CD8-positive, alpha-beta memory T cell (primary cell): ENCODE data around the gene USP4. TPM values are rescaled to one million over a fixed set of nuclear protein-coding genes. Genes with fewer than 3 reads are reported as not detected.
A peak's percentile ranks its signal among the peaks of the same experiment; 100 is the strongest.
"Not testable (repeated sequence)": the region's sequence is repeated elsewhere in the genome, so short reads cannot be mapped to it uniquely, and the experiment has no call there.

ENCODE experiments used
- CTCF ChIA-PET: fragments of 350-600 bp; sonication (Branson Sonifier 250); formaldehyde crosslinking; loops from one replicate; lab custom pipeline; 2021; ENCODE audit warnings: antibody characterized with exemption; lab: Charles Lee
- POLR2A ChIA-PET: fragments of 350-600 bp; sonication (Branson Sonifier 250); formaldehyde crosslinking; loops from one replicate; lab custom pipeline; 2021; ENCODE audit warnings: antibody characterized with exemption; lab: Charles Lee
- DNase-seq, 5 donors: peaks; one replicate each; pipeline versions ENCODE4 v3.0.0 to v3.0.0-alpha.2; 2020 to 2022; ENCODE audit warnings: mixed read lengths in 1 of 5
- H3K27ac ChIP-seq: one replicate; pipeline ENCODE4 v1.7.0; 2013; ENCODE audit warnings: low read depth, mild to moderate bottlenecking, low read length, moderate library complexity
- H3K27me3 ChIP-seq: 2 replicates; pipeline ENCODE4 v1.7.0; 2013; ENCODE audit warnings: low read length, mild to moderate bottlenecking; ENCODE audit not compliant: insufficient read depth, poor library complexity, severe bottlenecking
- H3K36me3 ChIP-seq: 2 replicates; pipeline ENCODE4 v1.7.0; 2013; ENCODE audit warnings: mild to moderate bottlenecking, low read length, moderate library complexity; ENCODE audit not compliant: insufficient read depth
- H3K4me1 ChIP-seq: 2 replicates; pipeline ENCODE4 v1.7.0; 2013; ENCODE audit warnings: mild to moderate bottlenecking, low read length, moderate library complexity; ENCODE audit not compliant: insufficient read depth
- H3K4me3 ChIP-seq: 2 replicates; pipeline ENCODE4 v1.7.0; 2013; ENCODE audit warnings: mild to moderate bottlenecking, low read length
- H3K9me3 ChIP-seq: 2 replicates; pipeline ENCODE4 v1.7.0; 2013; ENCODE audit warnings: mild to moderate bottlenecking, low read length
- H3K27ac Mint-ChIP-seq, 8 donors: one replicate each; pipeline ENCODE4 v1.8.0; 2020 to 2021; ENCODE audit warnings: mixed read lengths in 8 of 8, mild to moderate bottlenecking in 6 of 8, inconsistent platforms in 3 of 8, moderate library complexity in 3 of 8
- H3K27me3 Mint-ChIP-seq, 2 donors: one replicate each; pipeline ENCODE4 v1.8.0; 2020 to 2021; ENCODE audit warnings: mixed read lengths in 2 of 2, mild to moderate bottlenecking in 1 of 2, moderate library complexity in 1 of 2
- H3K36me3 Mint-ChIP-seq, 3 donors: one replicate each; pipeline ENCODE4 v1.8.0; 2020 to 2021; ENCODE audit warnings: mixed read lengths in 3 of 3, inconsistent platforms in 1 of 3, mild to moderate bottlenecking in 1 of 3
- H3K4me1 Mint-ChIP-seq, 3 donors: one replicate each; pipeline ENCODE4 v1.8.0; 2020 to 2021; ENCODE audit warnings: mixed read lengths in 3 of 3, inconsistent platforms in 1 of 3, mild to moderate bottlenecking in 1 of 3
- H3K4me3 Mint-ChIP-seq, 7 donors: one replicate each; pipeline ENCODE4 v1.8.0; 2020 to 2021; ENCODE audit warnings: mixed read lengths in 7 of 7, mild to moderate bottlenecking in 6 of 7, moderate library complexity in 4 of 7, inconsistent platforms in 2 of 7
- H3K9me3 Mint-ChIP-seq, 5 donors: one replicate each; pipeline ENCODE4 v1.8.0; 2020 to 2022; ENCODE audit warnings: mixed read lengths in 5 of 5, mild to moderate bottlenecking in 3 of 5, moderate library complexity in 2 of 5, inconsistent platforms in 1 of 5
- polyA plus RNA-seq: library from polyadenylated mRNA; unstranded; fragments of 300-500 nt; fragmentation: Illumina TruSeq; gene quantifications from one replicate; pipeline ENCODE4 v1.2.3, GENCODE V29; 2021
- total RNA-seq, 2 experiments: library from RNA; stranded (reverse); gene quantifications; one replicate each; pipeline ENCODE4 v1.2.3, GENCODE V29; 2021

Gene USP4
- total and polyA plus RNA-seq, 3 experiments from 2014 or later, result 69.9 to 73.0 (median 72.6) TPM

DNA sequence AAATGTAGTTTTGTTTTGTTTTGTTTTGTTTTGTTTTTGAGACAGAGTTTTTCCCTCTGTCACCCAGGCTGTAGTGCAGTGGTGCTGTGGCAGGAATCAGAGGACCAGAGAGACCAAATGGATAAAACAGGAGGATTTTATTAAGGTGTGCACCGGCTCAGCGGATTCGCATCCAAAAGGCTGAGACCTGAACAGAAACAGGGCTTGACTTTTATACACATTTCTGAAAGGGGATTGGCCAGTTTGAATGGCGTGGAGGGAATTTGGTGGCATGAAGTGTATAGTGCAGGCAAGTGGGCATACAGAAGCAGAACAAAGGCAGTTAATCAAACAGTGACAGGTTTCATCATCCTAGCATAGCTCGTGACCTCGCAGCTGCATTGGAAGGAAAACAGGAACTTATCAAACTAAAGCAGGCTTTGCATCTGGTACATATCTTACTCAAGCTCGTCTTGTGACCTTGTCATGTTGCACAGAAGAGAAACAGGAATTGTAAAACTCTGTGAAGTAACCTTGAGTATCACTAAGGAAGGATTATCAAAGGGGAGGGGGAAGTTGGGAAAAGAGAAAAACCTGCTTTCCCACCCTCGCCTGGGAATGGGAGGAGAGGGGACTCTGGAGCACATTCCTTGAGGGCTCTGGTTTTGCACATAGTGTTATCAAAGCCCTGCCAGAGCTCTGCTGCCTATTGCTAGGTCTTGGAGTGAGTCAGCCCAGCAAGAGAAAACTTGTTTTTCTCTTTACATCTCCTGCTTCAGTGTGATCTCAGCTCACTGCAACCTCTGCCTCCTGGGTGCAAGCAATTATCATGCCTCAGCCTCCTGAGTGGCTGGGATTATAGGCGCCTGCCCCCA lies 101.4 kb downstream of the USP4 start:
- H3K4me3 Mint-ChIP-seq, result no peak overlapping the region
- no peak overlapping the region for H3K27ac Mint-ChIP-seq
- CTCF ChIA-PET, result interaction anchor here (0.9 kb wide), 1 partner anchor 17 kb away, joined by 3 read pairs; no protein-coding TSS in a partner anchor

DNA sequence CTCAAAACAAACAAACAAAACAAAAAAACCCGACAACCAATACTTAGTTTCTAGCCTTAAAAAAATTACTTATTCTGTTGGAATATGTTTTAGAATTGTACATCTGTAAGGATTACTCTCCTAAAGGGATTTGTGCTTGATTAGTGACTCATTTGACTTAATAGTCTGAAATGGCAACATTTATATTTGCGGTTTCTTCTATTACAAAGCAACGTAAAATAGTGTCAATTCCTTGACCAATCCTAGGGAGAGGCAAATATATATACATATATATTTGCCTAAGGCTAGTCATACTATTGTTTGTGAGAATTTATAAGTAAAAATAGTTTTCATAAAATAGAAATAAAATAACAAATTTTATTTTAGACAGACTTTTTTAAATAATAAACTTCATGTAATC lies 102.5 kb downstream of the USP4 start:
- H3K4me1 ChIP-seq, result no peaks in the 10 kb centered on the region
- H3K4me3 Mint-ChIP-seq, result no peak overlapping the region

More for the DNA sequence above, 101.4 kb downstream of the USP4 start:
- Histone ChIP-seq H3K4me3 (no peak overlapping the region), H3K27ac (peak overlapping the region; percentile 61), H3K4me1 (no peaks in the 10 kb centered on the region), H3K9me3 (no peaks in the 10 kb centered on the region), H3K27me3 (no peaks in the 10 kb centered on the region), H3K36me3 (no peaks in the 10 kb centered on the region)
- peaks cover 0 to 25% (median 18%) of the 10 kb centered on the region in 5 donors for H3K9me3 Mint-ChIP-seq
- peaks cover 0 to 12% (median 0%) of the 10 kb centered on the region in 3 donors for H3K36me3 Mint-ChIP-seq
- H3K27me3 Mint-ChIP-seq, result peaks cover 10 to 11% of the 10 kb centered on the region in 2 donors
- POLR2A ChIA-PET, result interaction anchor here (0.5 kb wide), 2 partner anchors 26 to 328 kb away, joined by 3 to 4 read pairs; no protein-coding TSS in a partner anchor
- H3K4me1 Mint-ChIP-seq, result no peaks in the 10 kb centered on the region
- DNase-seq, result no peak

DNA sequence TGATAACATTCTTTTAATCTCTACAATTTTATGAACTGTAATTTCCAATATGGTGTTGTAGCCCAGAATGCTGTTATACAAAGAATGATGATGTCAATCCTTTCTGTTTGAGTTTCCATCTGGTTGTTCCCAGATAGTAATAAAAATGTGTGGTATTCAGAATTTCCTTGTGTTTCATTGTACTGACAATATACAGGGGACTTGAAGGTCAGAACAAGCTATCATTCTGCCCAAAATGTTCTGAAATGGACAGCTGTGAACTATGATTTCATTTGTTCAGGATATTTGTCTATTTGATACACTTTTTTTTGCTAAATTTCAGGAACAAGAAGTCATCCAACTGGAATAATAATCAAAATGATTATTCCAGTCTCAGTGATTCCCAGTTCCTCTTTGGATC lies 103.6 kb downstream of the USP4 start:
- ChIA-PET POLR2A (no interaction called here), CTCF (interaction anchor here (0.6 kb wide), 1 partner anchor 535 kb away, joined by 3 read pairs; no protein-coding TSS in a partner anchor)
- DNase-seq, result no peak
- Histone ChIP-seq H3K27ac (no peak overlapping the region), H3K4me1 (no peaks in the 10 kb centered on the region), H3K36me3 (no peaks in the 10 kb centered on the region), H3K27me3 (no peaks in the 10 kb centered on the region), H3K9me3 (peaks cover 4% of the 10 kb centered on the region), H3K4me3 (no peak overlapping the region)
- Mint-ChIP-seq H3K27ac (no peak overlapping the region), H3K36me3 (peaks cover 0 to 23% (median 0%) of the 10 kb centered on the region in 3 donors), H3K4me3 (no peak overlapping the region), H3K9me3 (peaks cover 10 to 44% (median 37%) of the 10 kb centered on the region in 5 donors), H3K27me3 (peaks cover 8 to 20% of the 10 kb centered on the region in 2 donors), H3K4me1 (no peaks in the 10 kb centered on the region)

More for the DNA sequence above, 102.5 kb downstream of the USP4 start:
- Histone ChIP-seq H3K9me3 (peaks cover 4% of the 10 kb centered on the region), H3K27ac (no peak overlapping the region), H3K36me3 (no peaks in the 10 kb centered on the region), H3K27me3 (no peaks in the 10 kb centered on the region), H3K4me3 (no peak overlapping the region)
- Mint-ChIP-seq H3K27me3 (peaks cover 9 to 15% of the 10 kb centered on the region in 2 donors), H3K9me3 (peaks cover 5 to 36% (median 29%) of the 10 kb centered on the region in 5 donors), H3K36me3 (peaks cover 0 to 18% (median 0%) of the 10 kb centered on the region in 3 donors), H3K27ac (no peak overlapping the region), H3K4me1 (no peaks in the 10 kb centered on the region)
- POLR2A ChIA-PET, result no interaction called here
- no peak for DNase-seq
- CTCF ChIA-PET, result no interaction called here

DNA sequence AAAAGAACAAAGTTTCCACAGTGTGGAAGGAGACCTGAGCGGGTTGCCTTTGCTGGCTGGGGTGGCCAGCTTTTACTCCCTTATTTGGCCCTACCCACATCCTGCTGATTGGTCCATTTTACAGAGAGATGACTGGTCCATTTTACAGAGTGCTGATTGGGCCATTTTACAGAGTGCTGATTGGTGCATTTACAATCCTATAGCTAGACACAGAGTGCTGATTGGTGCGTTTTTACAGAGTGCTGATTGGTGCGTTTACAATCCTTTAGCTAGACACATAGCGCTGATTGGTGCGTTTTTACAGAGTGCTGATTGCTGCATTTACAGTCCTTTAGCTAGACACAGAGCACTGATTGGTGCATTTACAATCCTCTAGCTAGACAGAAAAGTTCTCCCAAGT lies 111.0 kb downstream of the USP4 start:
- H3K27ac Mint-ChIP-seq, CTCF ChIA-PET, H3K36me3 ChIP-seq, H3K27me3 ChIP-seq, H3K4me1 ChIP-seq, H3K4me1 Mint-ChIP-seq, DNase-seq, H3K9me3 ChIP-seq, H3K4me3 ChIP-seq, H3K27ac ChIP-seq, POLR2A ChIA-PET, H3K4me3 Mint-ChIP-seq: not testable (repeated sequence)
- H3K27me3 Mint-ChIP-seq, result peaks cover 5 to 22% of the 10 kb centered on the region in 2 donors
- peaks cover 46 to 76% (median 67%) of the 10 kb centered on the region in 5 donors for H3K9me3 Mint-ChIP-seq
- peaks cover 0 to 42% (median 1%) of the 10 kb centered on the region in 3 donors for H3K36me3 Mint-ChIP-seq

Other genes starting within 250 kb of the USP4 start
- gene QRICH1, start 246.0 kb downstream of the USP4 start, total RNA-seq, result 100 to 1,000 TPM; 122 to 134 TPM
- 30.5 TPM for gene QRICH1, start 246.0 kb downstream of the USP4 start, polyA plus RNA-seq
- 100 to 1,000 TPM; 233 to 244 TPM for gene QARS1, start 235.3 kb downstream of the USP4 start, total RNA-seq
- gene QARS1, start 235.3 kb downstream of the USP4 start, polyA plus RNA-seq, result 95.8 TPM
- 10 to 100 TPM; 71.8 to 73.9 TPM for gene USP19, start 219.2 kb downstream of the USP4 start, total RNA-seq
- gene USP19, start 219.2 kb downstream of the USP4 start, polyA plus RNA-seq, result 32.8 TPM
- gene LAMB2, start 207.0 kb downstream of the USP4 start, total RNA-seq, result under 1 TPM; 0.58 to 0.77 TPM
- not detected for gene LAMB2, start 207.0 kb downstream of the USP4 start, polyA plus RNA-seq
- 10 to 100 TPM; 32.1 to 34.2 TPM for gene CCDC71, start 173.7 kb downstream of the USP4 start, total RNA-seq
- gene CCDC71, start 173.7 kb downstream of the USP4 start, polyA plus RNA-seq, result 0.94 TPM
- gene KLHDC8B, start 168.5 kb downstream of the USP4 start, total RNA-seq, result 1 to 10 TPM; 3.5 to 4.1 TPM
- gene KLHDC8B, start 168.5 kb downstream of the USP4 start, polyA plus RNA-seq, result 3.0 TPM
- 1 to 10 TPM; 6.1 to 6.6 TPM for gene C3orf62, start 62.8 kb downstream of the USP4 start, total RNA-seq
- 1.8 TPM for gene C3orf62, start 62.8 kb downstream of the USP4 start, polyA plus RNA-seq
- 100 to 1,000 TPM; 223 to 231 TPM for gene GPX1, start 18.3 kb upstream of the USP4 start, total RNA-seq
- gene GPX1, start 18.3 kb upstream of the USP4 start, polyA plus RNA-seq, result 140 TPM
- gene RHOA, start 71.9 kb upstream of the USP4 start, total RNA-seq, result 100 to 1,000 TPM; 478 to 506 TPM
- 678 TPM for gene RHOA, start 71.9 kb upstream of the USP4 start, polyA plus RNA-seq
- gene TCTA, start 72.4 kb upstream of the USP4 start, total RNA-seq, result 10 to 100 TPM; 21.3 to 23.2 TPM
- 38.4 TPM for gene TCTA, start 72.4 kb upstream of the USP4 start, polyA plus RNA-seq
- gene AMT, start 82.4 kb upstream of the USP4 start, total RNA-seq, result 1 to 10 TPM; 1.3 to 1.6 TPM
- gene AMT, start 82.4 kb upstream of the USP4 start, polyA plus RNA-seq, result 0.62 TPM
- 10 to 100 TPM; 12.2 to 12.3 TPM for gene NICN1, start 89.3 kb upstream of the USP4 start, total RNA-seq
- 7.0 TPM for gene NICN1, start 89.3 kb upstream of the USP4 start, polyA plus RNA-seq
- 10 to 100 TPM; 20.9 to 21.2 TPM for gene DAG1, start 130.2 kb upstream of the USP4 start, total RNA-seq
- 7.5 TPM for gene DAG1, start 130.2 kb upstream of the USP4 start, polyA plus RNA-seq
- gene BSN, start 214.4 kb upstream of the USP4 start, total RNA-seq, result under 1 TPM; 0.33 to 0.46 TPM
- not detected for gene BSN, start 214.4 kb upstream of the USP4 start, polyA plus RNA-seq